ENCODE results near the gene CCDC158.
"Not testable (repeated sequence)": the region's sequence is repeated elsewhere in the genome, so short reads cannot be mapped to it uniquely, and the experiment has no call there.

CCDC158 gene

GRCh38 chr4:76309939-76310550 lies 110.9 kb downstream of the CCDC158 start:
- no peak for DNase-seq (ENCODE audit: low spot score)

DNA sequence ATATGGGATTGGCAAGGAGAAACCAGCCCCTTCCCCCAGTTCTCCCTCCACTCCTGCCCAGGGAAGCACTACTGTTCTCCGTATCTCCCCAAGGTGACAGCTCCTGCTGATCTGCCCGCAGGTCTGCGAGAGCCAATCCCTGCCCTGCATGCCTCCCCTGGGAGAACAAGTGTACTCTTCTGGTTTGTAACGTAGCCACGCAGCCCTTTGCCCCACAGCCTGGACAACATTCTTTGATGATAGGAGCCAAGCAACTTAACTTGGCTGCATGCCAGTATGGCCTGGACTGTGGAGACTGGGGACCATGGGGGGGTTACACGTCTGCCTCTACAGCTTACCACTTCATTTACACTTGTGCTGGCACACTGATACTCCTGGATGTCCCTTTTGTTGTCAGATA lies 112.4 kb downstream of the CCDC158 start:
- DNase-seq (ENCODE audit: low spot score): peak; percentile 47

DNA sequence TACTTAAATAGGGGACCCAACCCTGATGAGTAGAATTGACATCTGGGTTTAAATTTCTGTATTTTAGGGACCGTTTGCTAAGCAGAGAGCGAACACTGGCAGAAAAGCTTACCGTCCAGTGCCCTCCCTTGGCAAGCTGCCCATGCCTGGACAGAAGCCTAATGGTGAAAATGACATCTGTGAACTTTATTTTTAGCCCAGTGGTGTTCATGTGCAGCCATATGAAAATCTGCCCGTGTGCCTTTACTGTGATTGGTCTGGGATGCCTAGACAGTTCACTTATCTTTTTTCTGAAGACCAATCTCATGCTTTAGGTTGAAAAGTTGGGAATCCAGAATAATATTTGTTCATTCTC lies 113.3 kb downstream of the CCDC158 start:
- DNase-seq (ENCODE audit: low spot score): no peak

- DNase-seq (ENCODE audit: low spot score): peak; percentile 43
Measured at GRCh38 chr4:76306882-76307659, 113.9 kb downstream of the CCDC158 start.

GRCh38 chr4:76305971-76306881 lies 114.7 kb downstream of the CCDC158 start, which contains the start of gene STBD1:
STBD1 (plus strand) TSS chr4:76306733; CDS start chr4:76306770, 37 bp downstream.
- DNase-seq (ENCODE audit: low spot score): peak; percentile 68

- no peak for DNase-seq (ENCODE audit: low spot score)
Measured at GRCh38 chr4:76305033-76305687, 115.8 kb downstream of the CCDC158 start.

DNA sequence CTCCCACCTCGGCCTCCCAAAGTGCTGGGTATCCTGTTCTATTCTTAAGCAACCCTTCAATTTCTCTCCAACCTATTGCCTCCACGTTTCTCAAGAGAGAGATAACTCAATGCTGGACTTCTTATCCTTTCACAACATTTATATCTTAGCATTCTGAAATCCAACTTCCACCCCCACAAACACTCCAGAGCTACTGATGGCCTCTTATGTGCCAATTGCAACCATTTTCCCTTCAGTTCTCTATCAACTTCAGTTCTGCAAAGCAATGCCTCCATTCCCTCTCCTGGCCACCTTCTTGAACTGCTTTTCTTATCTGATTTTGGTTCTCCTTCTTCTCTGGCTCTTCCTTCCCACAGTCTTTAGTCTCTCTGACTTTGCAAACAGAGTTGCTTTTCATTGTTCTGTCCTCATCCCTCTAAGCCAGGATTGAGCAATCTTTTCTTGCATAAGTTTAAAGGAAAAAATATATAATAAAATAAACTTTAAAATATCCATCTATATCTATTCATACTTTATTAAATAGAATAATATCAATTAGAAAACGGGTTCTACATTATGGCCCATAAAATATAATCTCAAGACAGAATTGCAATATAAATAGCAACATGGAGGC lies 118.0 kb downstream of the CCDC158 start:
- DNase-seq (ENCODE audit: low spot score): no peak

DNA sequence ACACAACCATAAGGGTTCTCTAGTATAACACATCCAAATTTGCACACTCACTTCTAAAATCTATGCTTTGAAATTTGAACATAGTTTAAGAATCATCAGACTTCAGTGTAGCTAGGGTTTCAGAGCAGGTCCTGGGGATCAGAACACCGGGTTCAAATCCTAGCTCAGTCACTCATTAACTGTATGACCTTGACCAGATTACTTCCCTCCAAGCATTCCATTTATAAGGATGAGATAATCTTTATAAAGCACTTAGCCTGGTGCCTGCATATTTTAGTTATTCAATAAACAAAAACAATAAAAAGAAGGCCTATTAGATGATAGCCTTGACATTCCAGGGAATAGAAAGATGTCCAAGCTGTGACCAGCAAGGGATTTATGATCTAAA lies 119.2 kb downstream of the CCDC158 start:
- DNase-seq (ENCODE audit: low spot score): no peak

DNA sequence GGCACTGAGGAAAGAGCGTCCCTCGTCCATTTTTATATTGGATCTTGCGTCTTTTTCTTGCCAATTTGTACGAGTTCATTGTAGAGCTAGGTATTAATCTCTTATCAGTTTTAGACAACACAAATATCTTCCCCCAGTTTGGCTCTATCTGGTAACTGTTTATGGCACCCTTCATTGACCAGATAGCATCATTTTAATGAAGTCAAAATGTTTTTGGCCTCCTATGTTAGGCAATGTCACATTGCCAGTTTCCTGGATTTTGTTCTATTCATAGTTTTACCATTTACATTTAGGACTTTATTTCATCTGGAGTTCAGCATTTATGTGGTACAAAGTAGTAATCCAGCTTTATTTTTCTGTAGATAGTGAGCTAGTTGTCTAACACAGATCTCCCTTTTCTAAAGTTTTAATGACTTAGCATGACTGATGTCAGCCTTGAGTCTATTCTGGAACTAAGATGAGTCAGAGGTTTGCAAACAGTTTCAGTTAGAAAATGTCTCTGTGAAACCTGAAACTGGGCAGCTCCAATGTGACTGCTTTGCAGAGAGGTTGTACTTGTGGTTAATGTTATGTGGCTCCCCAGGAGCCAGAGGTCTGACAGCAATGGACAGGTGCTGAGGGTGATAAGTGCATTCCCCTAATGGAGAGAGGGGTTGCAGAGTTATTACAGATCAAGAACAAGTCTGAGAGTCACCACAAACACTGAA lies 119.7 kb downstream of the CCDC158 start:
- DNase-seq (ENCODE audit: low spot score): peak; percentile 87

GRCh38 chr4:76300012-76300411 lies 120.9 kb downstream of the CCDC158 start:
- DNase-seq (ENCODE audit: low spot score): no peak

- DNase-seq (ENCODE audit: low spot score): no peak
Measured at GRCh38 chr4:76298227-76298626, 122.7 kb downstream of the CCDC158 start.

GRCh38 chr4:76296286-76296820 lies 124.6 kb downstream of the CCDC158 start:
- no peak for DNase-seq (ENCODE audit: low spot score)

DNA sequence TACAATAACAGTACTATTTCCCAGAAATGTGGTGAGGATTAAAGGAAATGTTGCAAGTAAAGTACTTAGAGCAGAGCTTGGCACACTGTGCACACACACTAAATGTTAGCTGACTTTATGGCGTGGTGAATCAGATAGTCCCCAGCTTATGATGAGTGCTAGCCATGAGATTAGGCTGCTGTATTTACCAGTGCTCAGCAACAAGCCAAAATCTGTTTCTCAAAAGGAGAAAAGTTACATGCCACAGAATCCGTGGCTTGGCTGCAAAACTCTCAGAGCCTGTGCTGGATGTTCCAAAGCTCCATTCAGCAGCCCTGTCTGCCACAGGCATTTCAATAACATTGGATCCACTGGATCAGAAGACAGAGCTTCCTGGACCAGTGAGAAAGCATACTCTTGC lies 127.2 kb downstream of the CCDC158 start:
- DNase-seq (ENCODE audit: low spot score): no peak

DNA sequence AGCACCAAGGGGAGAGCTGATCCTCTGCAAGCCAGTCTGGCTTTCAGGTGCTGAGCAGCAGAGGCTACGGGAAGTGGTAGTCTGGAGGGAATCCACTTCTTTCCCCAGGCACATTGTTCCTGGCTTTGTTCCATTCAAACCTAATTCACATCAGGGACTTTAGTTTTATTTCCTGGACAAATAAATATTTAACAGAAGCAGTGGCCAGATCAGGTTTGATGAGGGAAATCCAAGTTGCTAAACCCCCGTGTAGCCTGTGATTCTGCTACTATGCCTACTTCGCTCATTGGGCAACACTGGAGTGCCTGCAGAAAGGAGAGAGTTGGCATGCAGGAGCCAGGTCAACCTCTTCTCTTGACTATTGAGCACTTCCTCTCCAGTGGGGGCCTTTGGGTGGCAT lies 128.2 kb downstream of the CCDC158 start:
- DNase-seq (ENCODE audit: low spot score): no peak

GRCh38 chr4:76287811-76288210 lies 133.1 kb downstream of the CCDC158 start:
- not testable (repeated sequence) for DNase-seq (ENCODE audit: low spot score)

DNA sequence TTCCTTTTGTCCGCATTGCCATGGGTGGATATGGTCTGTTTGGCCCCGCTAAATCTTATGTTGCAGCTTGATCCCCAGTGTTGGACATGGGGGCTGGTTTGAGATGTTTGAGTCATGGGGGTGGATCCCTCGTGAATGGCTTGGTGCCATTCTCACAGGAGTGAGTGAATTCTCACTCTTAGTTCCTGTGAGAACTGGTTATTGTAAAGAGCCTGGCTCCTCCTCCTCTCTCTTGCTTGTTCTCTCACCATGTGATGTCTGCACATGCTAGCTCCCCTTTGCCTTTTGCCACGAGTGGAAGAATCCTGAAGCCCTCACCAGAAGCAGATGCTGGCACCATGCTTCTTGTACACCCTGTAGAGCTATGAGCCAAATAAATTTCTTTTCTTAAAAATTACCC lies 137.0 kb downstream of the CCDC158 start:
- no peak for DNase-seq (ENCODE audit: low spot score)

DNA sequence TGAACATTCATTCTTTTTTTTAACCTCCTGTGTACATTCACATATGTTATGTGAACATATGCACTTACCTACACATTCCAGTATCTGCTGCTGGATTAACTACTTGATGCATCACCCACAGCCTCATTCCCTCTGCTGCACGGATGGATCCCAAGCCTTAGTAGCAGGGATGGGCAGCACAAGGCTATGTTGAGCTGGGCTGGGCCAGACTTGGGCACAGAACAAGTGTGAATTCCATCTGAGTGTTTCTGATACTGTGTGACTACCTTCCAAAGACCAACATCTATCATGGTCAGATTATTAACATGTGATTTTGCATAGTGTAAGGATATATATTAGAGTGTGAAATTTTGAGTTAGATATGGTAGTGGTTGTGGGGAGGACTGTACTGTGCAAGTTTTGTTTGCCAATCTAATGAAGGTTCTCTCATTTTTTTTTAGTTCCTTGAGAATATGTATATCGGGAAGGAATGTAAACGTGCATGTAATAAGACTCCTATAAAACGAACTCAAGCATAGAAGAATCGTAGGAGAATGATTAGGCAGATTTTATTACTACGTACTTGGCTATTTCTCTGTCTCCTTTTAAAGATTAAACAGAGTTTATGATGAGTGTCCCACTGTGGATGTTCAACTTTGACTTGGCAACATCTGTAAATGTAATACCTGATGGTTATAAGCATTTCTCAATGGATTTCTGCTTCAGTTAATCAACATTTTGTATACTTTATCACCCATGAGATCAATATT lies 137.8 kb downstream of the CCDC158 start:
- no peak for DNase-seq (ENCODE audit: low spot score)

DNA sequence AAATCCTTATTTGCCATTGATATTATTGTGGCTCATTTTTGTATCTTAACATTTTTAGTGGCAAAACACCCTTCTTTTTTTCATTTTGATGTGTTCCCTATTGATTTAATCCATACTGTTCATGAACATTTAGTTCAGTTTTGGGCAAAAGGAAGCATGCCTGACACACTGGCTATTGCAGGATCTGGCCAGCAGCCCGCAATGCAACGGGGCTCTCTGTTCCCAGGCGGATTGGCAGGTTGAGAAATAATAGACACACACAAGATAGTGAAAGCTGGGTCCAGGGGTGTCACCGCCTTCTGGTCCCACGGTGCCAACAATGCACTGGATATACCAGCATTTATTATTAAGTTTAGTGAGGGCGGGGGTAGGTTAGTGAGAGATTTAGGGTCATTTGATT lies 139.3 kb downstream of the CCDC158 start:
- DNase-seq (ENCODE audit: low spot score): not testable (repeated sequence)

GRCh38 chr4:76280488-76281441 lies 140.2 kb downstream of the CCDC158 start:
- DNase-seq (ENCODE audit: low spot score): no peak
